ENCODE measurements around the gene DNAJC22.

Gene DNAJC22

DNA sequence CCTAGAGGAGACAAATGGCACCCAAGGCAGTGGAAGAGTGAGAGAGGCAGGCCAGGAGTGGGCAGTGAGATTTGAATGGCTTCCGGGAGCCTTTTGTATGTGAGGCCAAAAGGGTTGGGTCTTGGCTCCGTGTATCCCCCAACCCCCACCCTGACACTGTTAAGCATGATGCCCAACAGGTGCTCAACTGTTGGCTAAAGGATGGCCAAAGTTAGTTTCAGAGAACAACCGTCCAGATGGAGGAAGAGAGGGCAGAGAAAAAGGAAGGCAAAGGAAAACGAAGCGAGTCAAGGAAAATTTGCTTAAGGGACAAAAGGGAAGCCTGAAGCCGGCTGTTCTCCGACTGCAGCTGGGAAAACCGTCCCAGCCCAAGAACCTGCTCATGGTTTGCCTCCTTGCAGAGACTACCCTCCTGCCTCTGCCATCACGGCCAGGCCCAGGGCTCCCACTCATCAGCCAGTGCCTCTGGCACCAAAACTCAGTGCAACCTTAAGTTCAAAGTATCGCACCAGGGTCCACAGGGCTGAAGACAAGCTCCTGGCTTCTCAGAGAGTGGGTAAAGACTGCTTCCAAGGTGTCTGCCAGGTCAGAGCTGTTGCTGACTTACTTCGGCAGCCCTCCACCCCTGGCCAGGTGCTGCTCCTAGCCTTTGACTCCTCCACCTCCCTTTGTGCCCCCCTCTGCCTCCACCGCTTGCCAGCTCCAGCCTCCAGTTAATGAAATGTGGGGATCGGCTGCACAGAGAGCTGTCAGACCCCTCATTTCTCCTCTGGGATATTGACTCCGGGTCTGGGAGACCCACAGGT, 5.5 kb upstream of the DNAJC22 start:
- DNase-seq (ENCODE audit: low read depth): no peak
- TF ChIP-seq, protein P1, sequence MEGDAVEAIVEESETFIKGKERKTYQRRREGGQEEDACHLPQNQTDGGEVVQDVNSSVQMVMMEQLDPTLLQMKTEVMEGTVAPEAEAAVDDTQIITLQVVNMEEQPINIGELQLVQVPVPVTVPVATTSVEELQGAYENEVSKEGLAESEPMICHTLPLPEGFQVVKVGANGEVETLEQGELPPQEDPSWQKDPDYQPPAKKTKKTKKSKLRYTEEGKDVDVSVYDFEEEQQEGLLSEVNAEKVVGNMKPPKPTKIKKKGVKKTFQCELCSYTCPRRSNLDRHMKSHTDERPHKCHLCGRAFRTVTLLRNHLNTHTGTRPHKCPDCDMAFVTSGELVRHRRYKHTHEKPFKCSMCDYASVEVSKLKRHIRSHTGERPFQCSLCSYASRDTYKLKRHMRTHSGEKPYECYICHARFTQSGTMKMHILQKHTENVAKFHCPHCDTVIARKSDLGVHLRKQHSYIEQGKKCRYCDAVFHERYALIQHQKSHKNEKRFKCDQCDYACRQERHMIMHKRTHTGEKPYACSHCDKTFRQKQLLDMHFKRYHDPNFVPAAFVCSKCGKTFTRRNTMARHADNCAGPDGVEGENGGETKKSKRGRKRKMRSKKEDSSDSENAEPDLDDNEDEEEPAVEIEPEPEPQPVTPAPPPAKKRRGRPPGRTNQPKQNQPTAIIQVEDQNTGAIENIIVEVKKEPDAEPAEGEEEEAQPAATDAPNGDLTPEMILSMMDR (IDR thresholded peaks at IDR 0.05; ENCODE audit: insufficient read depth, low read depth, low read length, missing control alignments): no peak
- no peak overlapping the region for H3K4me3 ChIP-seq (ENCODE audit: low read length)

DNA sequence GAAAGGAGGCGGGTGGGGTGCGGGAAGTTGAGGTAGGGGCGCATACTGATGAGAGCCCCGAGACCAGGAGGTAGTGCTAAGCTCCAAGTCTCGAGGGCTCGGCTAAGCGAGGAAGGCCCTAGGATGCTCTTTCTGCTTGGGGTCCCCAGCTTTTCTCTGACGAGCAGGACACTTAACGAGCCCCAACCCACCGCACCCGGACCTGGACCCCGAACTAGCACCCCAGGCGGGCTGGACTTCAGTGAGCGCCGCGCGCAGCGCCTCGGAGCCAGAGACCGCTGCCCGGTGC, 5.0 kb upstream of the DNAJC22 start:
- H3K4me3 ChIP-seq (ENCODE audit: low read length): no peak overlapping the region
- TF ChIP-seq, protein P1 (IDR thresholded peaks at IDR 0.05; ENCODE audit: insufficient read depth, low read depth, low read length, missing control alignments): no peak
- DNase-seq (ENCODE audit: low read depth): no peak

DNA sequence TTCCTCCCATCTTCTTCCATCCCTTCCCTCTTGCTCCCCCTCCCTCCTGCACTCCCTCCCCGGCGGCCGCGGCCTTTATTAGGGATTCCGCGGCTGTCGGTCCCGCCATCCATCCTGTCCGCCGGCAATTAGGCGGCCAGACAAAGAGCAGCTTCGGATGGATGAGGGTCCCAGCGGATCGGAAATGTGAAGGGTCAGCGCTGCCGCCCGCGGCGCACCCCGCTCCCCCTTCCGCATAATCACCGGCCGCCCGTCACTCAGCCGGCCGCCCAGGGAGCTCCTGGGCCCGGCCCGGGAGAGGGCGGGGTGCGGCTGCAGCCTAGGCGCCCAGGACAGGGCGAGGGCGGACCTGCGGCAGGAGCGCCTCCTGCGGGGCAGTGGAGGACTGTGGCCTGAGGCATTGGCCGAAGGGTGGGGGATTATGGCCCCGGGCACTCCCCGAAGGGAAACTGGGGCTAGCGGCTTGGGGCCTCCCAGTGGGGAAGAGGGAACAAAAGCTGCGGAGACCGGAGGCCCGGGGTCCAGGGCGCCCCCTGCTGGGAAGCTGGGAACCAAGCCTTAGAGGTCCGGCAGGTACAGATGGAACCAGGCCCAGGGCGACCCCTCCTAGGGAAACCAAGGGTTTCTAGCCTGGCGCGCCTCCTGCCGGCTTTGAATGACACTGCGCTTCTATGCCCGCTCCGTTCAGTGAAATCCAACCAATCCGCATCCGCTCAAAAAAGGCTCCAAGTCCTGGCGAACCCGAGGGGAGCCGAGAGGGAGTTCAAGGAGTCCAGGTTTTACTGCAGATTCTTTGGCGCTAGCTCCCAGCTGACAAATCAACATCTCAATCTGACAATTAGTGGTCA, 4.4 kb upstream of the DNAJC22 start:
- TF ChIP-seq, protein P1 (IDR thresholded peaks at IDR 0.05; ENCODE audit: insufficient read depth, low read depth, low read length, missing control alignments): peak; percentile 72
- peak; percentile 68 for DNase-seq (ENCODE audit: low read depth)
- no peak overlapping the region for H3K4me3 ChIP-seq (ENCODE audit: low read length)

DNA sequence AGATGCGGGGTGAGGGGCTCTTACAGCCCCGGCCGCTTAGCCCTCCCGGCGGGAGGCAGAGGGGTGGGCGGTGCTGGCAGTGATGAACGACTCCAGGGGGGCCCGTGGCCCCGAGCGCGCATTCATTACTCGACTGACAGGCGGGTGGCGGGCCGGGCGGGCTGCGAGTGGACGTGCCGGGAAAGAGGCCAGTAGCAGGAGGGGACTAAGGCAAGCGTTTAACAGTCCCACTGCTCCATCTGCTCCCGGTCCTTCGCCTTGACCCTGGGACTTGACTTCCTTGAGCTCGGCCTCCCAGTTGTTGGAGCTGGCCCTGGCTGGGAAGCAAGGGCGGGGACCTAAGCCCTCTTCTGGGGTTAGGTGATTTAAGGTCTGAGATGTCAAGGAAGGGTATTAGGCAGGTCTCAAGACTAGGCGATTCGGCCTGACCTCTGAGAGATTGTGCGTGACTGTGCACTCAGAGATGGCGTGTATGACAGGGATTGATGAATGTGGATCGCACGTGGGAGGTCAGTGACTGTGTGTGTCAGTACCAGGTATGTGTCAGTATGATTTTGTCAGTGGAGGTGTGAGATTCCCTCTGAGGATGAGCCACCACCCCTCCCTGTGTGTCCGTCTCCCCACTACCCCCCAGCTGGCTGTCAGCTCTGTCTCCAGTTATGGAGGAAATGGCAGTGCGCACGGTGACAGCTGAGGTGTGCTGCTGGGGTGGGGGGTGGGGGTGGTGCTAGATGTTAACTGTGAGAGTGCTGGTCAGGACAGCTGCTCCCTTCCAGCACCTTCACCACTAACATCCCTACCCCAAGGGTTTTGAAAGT, 3.6 kb upstream of the DNAJC22 start:
- H3K4me3 ChIP-seq (ENCODE audit: low read length): no peak overlapping the region
- peak; percentile 52 for DNase-seq (ENCODE audit: low read depth)
- TF ChIP-seq, protein P1 (IDR thresholded peaks at IDR 0.05; ENCODE audit: insufficient read depth, low read depth, low read length, missing control alignments): no peak

DNA sequence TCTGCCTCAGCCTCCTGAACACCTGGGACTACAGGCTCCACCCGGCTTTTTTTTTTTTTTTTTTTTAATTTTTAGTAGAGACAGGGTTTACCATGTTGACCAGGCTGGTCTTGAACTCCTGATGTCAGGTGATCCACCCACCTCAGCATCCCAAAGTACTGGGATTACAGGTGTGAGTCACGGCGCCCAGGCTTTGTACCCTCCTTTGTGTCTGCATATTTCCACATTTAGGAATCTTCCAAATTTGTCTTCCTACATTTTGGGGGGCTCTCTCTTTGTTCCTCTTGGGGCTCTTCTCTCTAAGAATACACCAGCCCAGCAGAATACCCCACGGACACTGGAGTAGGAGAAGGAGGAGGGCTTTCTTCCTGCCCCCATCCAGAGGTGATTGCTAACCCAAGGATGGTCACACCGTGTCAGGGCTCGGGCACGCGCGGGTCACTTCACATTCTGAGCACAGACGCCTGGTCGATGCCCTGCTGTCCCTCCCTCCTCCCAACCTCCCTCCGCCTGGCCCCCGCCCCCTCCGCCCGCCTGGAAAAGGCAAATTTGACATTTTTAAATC, 2.1 kb upstream of the DNAJC22 start:
- no peak for DNase-seq (ENCODE audit: low read depth)
- TF ChIP-seq, protein P1 (IDR thresholded peaks at IDR 0.05; ENCODE audit: insufficient read depth, low read depth, low read length, missing control alignments): no peak
- H3K4me3 ChIP-seq (ENCODE audit: low read length): no peak overlapping the region

DNA sequence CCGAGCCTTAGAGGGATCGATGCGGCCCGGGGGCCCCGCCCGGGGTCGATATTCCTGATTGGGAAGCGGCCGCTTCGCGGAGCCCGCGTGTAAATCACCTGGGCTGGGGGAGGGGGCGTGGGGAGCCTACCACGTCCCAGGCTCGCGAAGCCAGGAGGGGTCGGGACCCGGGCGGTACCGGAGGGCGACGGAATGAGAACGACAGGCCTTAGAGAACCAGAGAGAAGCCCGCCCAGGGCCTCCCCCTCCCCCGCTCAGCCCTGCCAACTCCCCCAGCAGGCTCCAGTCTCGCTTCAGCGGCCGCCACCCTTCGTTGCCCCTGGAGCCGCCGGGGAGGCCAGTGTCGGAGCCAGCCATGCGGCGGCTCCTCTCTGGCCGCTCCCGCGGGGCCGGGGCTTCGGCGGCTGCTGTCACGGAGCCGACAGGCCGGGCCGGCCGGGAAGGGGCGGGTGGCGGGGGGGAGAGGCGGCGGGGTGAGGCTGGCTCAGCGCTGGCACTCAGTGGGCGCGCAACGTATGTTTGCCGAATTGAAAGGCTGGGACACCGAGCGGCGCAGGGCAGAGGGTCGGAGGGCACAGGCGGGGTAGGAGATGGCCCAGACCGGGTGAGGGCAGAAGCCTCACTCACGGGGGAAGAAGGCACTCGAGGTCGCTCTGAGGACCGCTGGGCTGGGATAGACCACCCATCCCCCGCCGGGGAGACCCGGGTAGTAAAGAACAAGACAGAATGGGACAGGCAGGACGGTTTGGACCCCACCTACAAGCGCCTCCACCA, 1.4 kb upstream of the DNAJC22 start:
- TF ChIP-seq, protein P1 (IDR thresholded peaks at IDR 0.05; ENCODE audit: insufficient read depth, low read depth, low read length, missing control alignments): no peak
- peak overlapping the region; percentile 29 for H3K4me3 ChIP-seq (ENCODE audit: low read length)
- DNase-seq (ENCODE audit: low read depth): no peak
